Measurements from ENCODE around the gene NEDD8. TPM values are rescaled to one million over a fixed set of nuclear protein-coding genes. Genes with fewer than 3 reads are reported as not detected.
"Not testable (repeated sequence)": the region's sequence is repeated elsewhere in the genome, so short reads cannot be mapped to it uniquely, and the experiment has no call there.

NEDD8 gene
- total RNA-seq, 1 donor from 2014 or later: 191 TPM

- Mint-ChIP-seq H3K27ac (ENCODE audit: unreplicated experiment) (no peak overlapping the region), H3K4me1 (peaks cover 12% of the 10 kb centered on the region), H3K4me3 (no peak overlapping the region), H3K27me3 (ENCODE audit: low read depth) (no peaks in the 10 kb centered on the region), H3K36me3 (ENCODE audit: low read depth) (peaks cover 2% of the 10 kb centered on the region), H3K9me3 (no peaks in the 10 kb centered on the region)
- TF ChIP-seq CTCF (conservative IDR thresholded peaks at IDR 0.05): no peak
- no peak for DNase-seq (ENCODE audit: low read depth, low spot score)
These were observed 12.6 kb downstream of the NEDD8 start for GRCh38 chr14:24219521-24219920.

- Mint-ChIP-seq H3K4me1 (peaks cover 16% of the 10 kb centered on the region), H3K36me3 (ENCODE audit: low read depth) (peaks cover 5% of the 10 kb centered on the region), H3K27me3 (ENCODE audit: low read depth) (no peaks in the 10 kb centered on the region), H3K4me3 (no peak overlapping the region), H3K27ac (ENCODE audit: unreplicated experiment) (no peak overlapping the region), H3K9me3 (no peaks in the 10 kb centered on the region)
- no peak for TF ChIP-seq CTCF (conservative IDR thresholded peaks at IDR 0.05)
- DNase-seq (ENCODE audit: low read depth, low spot score): no peak
These were observed 13.1 kb downstream of the NEDD8 start for GRCh38 chr14:24219080-24219479.

- not testable (repeated sequence) for DNase-seq (ENCODE audit: low read depth, low spot score); H3K27ac Mint-ChIP-seq (ENCODE audit: unreplicated experiment); H3K27me3 Mint-ChIP-seq (ENCODE audit: low read depth); H3K36me3 Mint-ChIP-seq (ENCODE audit: low read depth); H3K9me3 Mint-ChIP-seq
- Mint-ChIP-seq H3K4me1 (peaks cover 30% of the 10 kb centered on the region), H3K4me3 (peak overlapping the region; percentile 91)
These were observed 15.3 kb downstream of the NEDD8 start for GRCh38 chr14:24216876-24217275.

GRCh38 chr14:24216345-24216699 lies 15.8 kb downstream of the NEDD8 start:
- no peaks in the 10 kb centered on the region for H3K9me3 Mint-ChIP-seq
- no peaks in the 10 kb centered on the region for H3K27me3 Mint-ChIP-seq (ENCODE audit: low read depth)
- peak overlapping the region; percentile 7 for H3K27ac Mint-ChIP-seq (ENCODE audit: unreplicated experiment)
- H3K4me3 Mint-ChIP-seq: peak overlapping the region; percentile 91
- peaks cover 8% of the 10 kb centered on the region for H3K36me3 Mint-ChIP-seq (ENCODE audit: low read depth)
- no peak for TF ChIP-seq CTCF (conservative IDR thresholded peaks at IDR 0.05)
- no peak for DNase-seq (ENCODE audit: low read depth, low spot score)
- peaks cover 35% of the 10 kb centered on the region for H3K4me1 Mint-ChIP-seq

- peak; percentile 68 for TF ChIP-seq CTCF (conservative IDR thresholded peaks at IDR 0.05)
- Mint-ChIP-seq H3K9me3 (no peaks in the 10 kb centered on the region), H3K36me3 (ENCODE audit: low read depth) (peaks cover 9% of the 10 kb centered on the region), H3K4me1 (peaks cover 35% of the 10 kb centered on the region), H3K27me3 (ENCODE audit: low read depth) (no peaks in the 10 kb centered on the region), H3K27ac (ENCODE audit: unreplicated experiment) (peak within 1 kb of the TSS; percentile 86), H3K4me3 (peak within 1 kb of the TSS; percentile 91)
- peak; percentile 70 for DNase-seq (ENCODE audit: low read depth, low spot score)
These were observed 16.4 kb downstream of the NEDD8 start, which contains the start of gene MDP1 for GRCh38 chr14:24215495-24216344. MDP1 (minus strand) TSS chr14:24216066; CDS start chr14:24215955, 111 bp downstream.
